Stimulated activated effector memory CD8-positive, alpha-beta T cell treated with anti-CD3 and anti-CD28 coated beads, Interleukin-12 subunit alpha, Interleukin-12 subunit beta, amount 100 ng/mL, for 72 hours (primary cell): ENCODE results near the gene STING1.
"Not testable (repeated sequence)": the region's sequence is repeated elsewhere in the genome, so short reads cannot be mapped to it uniquely, and the experiment has no call there.

Experiments
- ATAC-seq: fragments of 150-1000 bp; cut with Tn5 transposase; 2 replicates; pipeline ENCODE4 v1.10.0; 2021
- DNase-seq, 2 donors: peaks; one replicate each; pipeline ENCODE4 v3.0.0; 2021 to 2022; ENCODE audit warnings: low spot score in 2 of 2
- H3K27ac Mint-ChIP-seq: one replicate; pipeline ENCODE4 v1.8.0; 2022; ENCODE audit warnings: mild to moderate bottlenecking, mixed read lengths
- H3K36me3 Mint-ChIP-seq: one replicate; pipeline ENCODE4 v1.8.0; 2022; ENCODE audit warnings: mild to moderate bottlenecking, mixed read lengths
- H3K4me1 Mint-ChIP-seq: one replicate; pipeline ENCODE4 v1.8.0; 2022; ENCODE audit warnings: mixed read lengths
- H3K4me3 Mint-ChIP-seq: one replicate; pipeline ENCODE4 v1.8.0; 2022; ENCODE audit warnings: mild to moderate bottlenecking, mixed read lengths
- H3K9me3 Mint-ChIP-seq: one replicate; pipeline ENCODE4 v1.8.0; 2022; ENCODE audit warnings: mixed read lengths

STING1 gene

DNA sequence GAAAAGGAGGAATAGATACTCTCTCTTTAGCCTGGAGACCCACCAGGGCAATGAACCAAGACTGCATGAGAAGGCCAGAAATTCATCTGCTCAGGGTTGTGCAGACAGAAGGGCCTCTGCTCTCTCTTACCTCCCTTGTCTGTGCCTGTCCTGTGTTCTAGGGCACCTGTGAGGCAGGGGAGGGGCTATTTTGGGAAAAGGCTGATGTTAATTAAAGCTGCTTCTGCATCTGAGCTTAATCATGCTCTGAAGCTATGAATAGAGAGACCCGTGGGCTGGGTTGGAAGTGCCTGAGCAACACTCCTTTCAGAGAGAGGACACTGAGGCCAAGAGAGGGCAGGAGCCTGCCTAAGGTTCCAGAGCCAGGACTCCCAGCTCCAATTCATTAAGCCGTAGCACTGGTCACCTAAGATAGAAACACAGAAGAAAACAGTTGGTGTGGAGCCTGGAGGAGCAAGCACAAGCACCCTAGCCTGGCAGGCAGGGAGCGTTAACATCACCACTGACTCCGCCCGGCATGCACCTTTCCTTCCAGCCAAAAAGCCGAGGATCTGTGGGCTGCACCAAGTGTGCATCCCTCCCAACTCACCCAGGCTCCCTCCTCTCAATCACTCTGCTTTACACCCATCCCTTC, 31.4 kb upstream of the STING1 start:
- DNase-seq (no peak), ATAC-seq (peak; percentile 3)
- Mint-ChIP-seq H3K4me3 (no peak overlapping the region), H3K9me3 (no peaks in the 10 kb centered on the region), H3K36me3 (peaks cover 22% of the 10 kb centered on the region), H3K27ac (peak overlapping the region; percentile 70), H3K4me1 (peaks cover 67% of the 10 kb centered on the region)

- peaks cover 62% of the 10 kb centered on the region for H3K4me1 Mint-ChIP-seq
- H3K36me3 Mint-ChIP-seq, result peaks cover 22% of the 10 kb centered on the region
These were observed 30.9 kb upstream of the STING1 start for GRCh38 chr5:139513434-139513833.

GRCh38 chr5:139512786-139513390, 30.3 kb upstream of the STING1 start:
- peak overlapping the region; percentile 88 for H3K27ac Mint-ChIP-seq

More at GRCh38 chr5:139513434-139513833, 30.9 kb upstream of the STING1 start:
- H3K4me3 Mint-ChIP-seq, H3K9me3 Mint-ChIP-seq: not testable (repeated sequence)
- ATAC-seq, result peak; percentile 71
- H3K27ac Mint-ChIP-seq, result peak overlapping the region; percentile 70
- DNase-seq, result peak; percentile 49 to 82

GRCh38 chr5:139504722-139505121, 22.2 kb upstream of the STING1 start:
- H3K27ac Mint-ChIP-seq, ATAC-seq, H3K36me3 Mint-ChIP-seq, H3K9me3 Mint-ChIP-seq, H3K4me3 Mint-ChIP-seq, H3K4me1 Mint-ChIP-seq, DNase-seq: not testable (repeated sequence)

More at GRCh38 chr5:139512786-139513390, 30.3 kb upstream of the STING1 start:
- Mint-ChIP-seq H3K36me3 (peaks cover 17% of the 10 kb centered on the region), H3K9me3 (no peaks in the 10 kb centered on the region), H3K4me1 (peaks cover 57% of the 10 kb centered on the region), H3K4me3 (no peak overlapping the region)
- ATAC-seq (no peak), DNase-seq (no peak)

DNA sequence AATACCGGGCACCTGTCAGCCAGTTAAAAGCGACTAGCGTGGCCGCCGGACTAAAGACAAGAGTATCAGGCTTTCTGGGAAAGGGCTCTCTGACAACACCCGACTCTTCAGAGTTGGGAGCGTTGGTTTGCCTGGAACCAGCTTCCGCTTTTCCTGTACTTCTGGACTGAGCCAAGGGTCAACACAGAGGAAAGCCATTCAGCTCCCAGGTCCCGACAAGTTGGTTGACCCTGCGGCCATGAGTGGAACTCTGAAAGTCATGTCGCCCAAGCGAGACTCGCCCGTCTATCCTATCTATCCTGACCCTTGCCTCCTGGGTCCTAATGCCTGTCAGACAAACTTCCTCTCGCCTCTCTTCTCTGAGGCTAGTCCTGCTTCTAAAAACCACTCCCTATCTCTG, 21.3 kb upstream of the STING1 start:
- ATAC-seq, H3K36me3 Mint-ChIP-seq, H3K27ac Mint-ChIP-seq, H3K9me3 Mint-ChIP-seq, H3K4me3 Mint-ChIP-seq, DNase-seq, H3K4me1 Mint-ChIP-seq: not testable (repeated sequence)

GRCh38 chr5:139503036-139503817, 20.7 kb upstream of the STING1 start:
- not testable (repeated sequence) for H3K27ac Mint-ChIP-seq, DNase-seq, ATAC-seq, H3K4me3 Mint-ChIP-seq, H3K9me3 Mint-ChIP-seq, H3K4me1 Mint-ChIP-seq, H3K36me3 Mint-ChIP-seq

DNA sequence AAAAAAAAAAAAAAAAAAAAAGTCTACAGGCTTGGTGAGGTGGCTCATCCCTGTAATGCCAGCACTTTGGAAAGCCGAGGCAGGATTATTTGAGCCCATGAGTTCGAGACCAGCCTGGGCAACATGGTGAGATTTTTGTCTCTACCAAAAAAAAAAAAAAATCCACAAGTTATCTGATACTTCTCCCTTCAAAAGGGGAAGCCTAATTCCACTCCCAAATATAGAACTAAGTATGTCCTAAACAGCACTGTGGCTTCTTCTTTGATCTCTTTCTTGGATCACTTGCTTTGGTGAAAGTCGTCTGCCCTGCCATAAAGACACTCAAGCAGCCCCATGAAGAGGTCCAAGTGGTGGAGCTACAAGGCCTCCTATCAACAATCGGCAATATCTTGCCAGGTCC, 18.8 kb upstream of the STING1 start:
- Mint-ChIP-seq H3K4me3 (no peak overlapping the region), H3K9me3 (no peaks in the 10 kb centered on the region), H3K4me1 (peaks cover under 1% of the 10 kb centered on the region), H3K36me3 (no peaks in the 10 kb centered on the region), H3K27ac (no peak overlapping the region)
- DNase-seq (no peak), ATAC-seq (no peak)

GRCh38 chr5:139495638-139496435, 13.3 kb upstream of the STING1 start:
- DNase-seq, result no peak
- Mint-ChIP-seq H3K27ac (peak overlapping the region; percentile 72), H3K4me1 (peaks cover 16% of the 10 kb centered on the region), H3K4me3 (no peak overlapping the region), H3K36me3 (no peaks in the 10 kb centered on the region), H3K9me3 (no peaks in the 10 kb centered on the region)
- ATAC-seq, result peak; percentile 80

DNA sequence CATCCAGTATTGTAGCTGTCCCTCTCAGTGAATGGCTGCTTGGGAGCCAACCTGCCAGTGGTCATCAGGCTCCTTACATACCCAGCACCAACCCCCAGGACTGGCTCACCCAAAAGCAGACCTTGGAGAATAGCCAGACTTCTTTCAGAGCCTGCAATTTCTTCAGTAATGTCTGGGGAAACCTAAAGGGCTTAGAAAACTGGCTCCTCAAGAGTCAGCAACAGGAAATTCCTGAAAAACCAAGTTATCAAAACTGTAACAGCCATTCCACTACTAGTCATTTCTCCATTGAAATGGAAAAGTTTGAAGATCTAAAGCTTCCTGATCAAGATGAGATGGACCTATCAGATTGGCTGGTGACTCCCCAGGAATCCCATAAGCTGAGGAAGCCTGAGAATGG, 12.3 kb upstream of the STING1 start:
- Mint-ChIP-seq H3K27ac (peak overlapping the region; percentile 72), H3K36me3 (no peaks in the 10 kb centered on the region), H3K9me3 (no peaks in the 10 kb centered on the region), H3K4me3 (no peak overlapping the region), H3K4me1 (peaks cover 16% of the 10 kb centered on the region)
- ATAC-seq (no peak), DNase-seq (no peak)

DNA sequence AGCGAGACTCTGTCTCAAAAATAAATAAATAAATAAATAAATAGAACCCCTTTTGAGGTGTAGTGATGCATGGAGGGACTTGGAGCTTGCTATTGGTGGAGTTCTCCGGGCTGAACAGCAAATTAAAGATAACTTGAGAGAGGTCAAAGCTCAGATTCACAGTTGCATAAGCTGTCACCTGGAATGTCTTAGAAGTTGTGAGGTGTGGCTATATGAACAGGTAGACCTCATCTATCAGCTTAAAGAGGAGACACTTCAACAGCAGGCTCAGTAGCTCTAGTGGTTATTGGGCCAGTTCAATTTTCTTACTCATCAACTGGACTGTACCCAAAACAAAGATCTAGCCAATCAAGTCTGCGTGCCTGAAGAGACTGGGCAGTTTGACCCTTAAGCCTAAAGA, 11.7 kb upstream of the STING1 start:
- peaks cover 16% of the 10 kb centered on the region for H3K4me1 Mint-ChIP-seq
- ATAC-seq (no peak), DNase-seq (no peak)
- no peaks in the 10 kb centered on the region for H3K36me3 Mint-ChIP-seq
- H3K27ac Mint-ChIP-seq, result no peak overlapping the region
- no peaks in the 10 kb centered on the region for H3K9me3 Mint-ChIP-seq
- no peak overlapping the region for H3K4me3 Mint-ChIP-seq

DNA sequence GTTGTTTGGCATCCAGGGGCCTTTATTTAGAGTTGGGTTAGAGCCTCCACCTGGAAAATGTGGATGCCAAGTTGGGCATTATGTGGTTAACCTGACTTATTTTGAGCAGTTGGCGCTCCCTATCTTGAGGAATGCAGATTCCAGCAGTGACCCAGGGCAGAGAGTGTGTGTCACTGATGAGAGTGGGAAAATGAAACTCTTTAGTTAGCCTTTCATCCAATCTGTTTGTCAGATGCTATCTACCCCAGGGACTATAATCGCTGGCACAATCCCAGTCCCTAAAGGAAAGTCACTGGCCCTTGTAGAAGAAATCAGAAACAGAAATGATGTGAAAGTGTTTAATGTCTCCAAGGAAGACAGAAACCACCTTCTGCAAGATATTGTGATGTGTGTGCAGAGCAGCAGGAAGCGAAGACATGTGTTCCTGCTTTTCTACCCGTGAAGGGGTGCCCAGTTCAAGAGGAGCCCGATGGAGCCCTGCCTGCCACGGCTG, 10.2 kb upstream of the STING1 start:
- H3K4me3 Mint-ChIP-seq, result no peak overlapping the region
- H3K27ac Mint-ChIP-seq, result no peak overlapping the region
- no peak for ATAC-seq

GRCh38 chr5:139488260-139488659, 5.7 kb upstream of the STING1 start:
- DNase-seq (no peak), ATAC-seq (no peak)
- Mint-ChIP-seq H3K27ac (peak overlapping the region; percentile 83), H3K4me1 (peaks cover 10% of the 10 kb centered on the region), H3K9me3 (no peaks in the 10 kb centered on the region), H3K4me3 (no peak overlapping the region), H3K36me3 (no peaks in the 10 kb centered on the region)

More for the DNA sequence above, 10.2 kb upstream of the STING1 start:
- Mint-ChIP-seq H3K9me3 (no peaks in the 10 kb centered on the region), H3K36me3 (no peaks in the 10 kb centered on the region), H3K4me1 (peaks cover 22% of the 10 kb centered on the region)
- no peak for DNase-seq

GRCh38 chr5:139486201-139486600, 3.6 kb upstream of the STING1 start:
- peaks cover 17% of the 10 kb centered on the region for H3K36me3 Mint-ChIP-seq
- H3K4me3 Mint-ChIP-seq, result no peak overlapping the region
- H3K27ac Mint-ChIP-seq, result no peak overlapping the region
- H3K9me3 Mint-ChIP-seq, result no peaks in the 10 kb centered on the region
- DNase-seq (no peak), ATAC-seq (no peak)
- peaks cover 17% of the 10 kb centered on the region for H3K4me1 Mint-ChIP-seq

- Mint-ChIP-seq H3K36me3 (peaks cover 51% of the 10 kb centered on the region), H3K4me3 (peak overlapping the region; percentile 75), H3K27ac (peak overlapping the region; percentile 93), H3K4me1 (peaks cover 37% of the 10 kb centered on the region)
- not testable (repeated sequence) for ATAC-seq, H3K9me3 Mint-ChIP-seq
- DNase-seq, result peak in 1 of 2 donors; percentile 71
These were observed 291 bp upstream of the STING1 start for GRCh38 chr5:139482890-139483208.

GRCh38 chr5:139481580-139482049, 943 bp downstream of the STING1 start:
- peak overlapping the region; percentile 93 for H3K27ac Mint-ChIP-seq
- no peaks in the 10 kb centered on the region for H3K9me3 Mint-ChIP-seq
- H3K36me3 Mint-ChIP-seq, result peaks cover 63% of the 10 kb centered on the region
- no peak for DNase-seq
- peaks cover 42% of the 10 kb centered on the region for H3K4me1 Mint-ChIP-seq
- peak; percentile 34 for ATAC-seq
- peak overlapping the region; percentile 75 for H3K4me3 Mint-ChIP-seq
